GM15510 (cell line): ENCODE measurements around the gene CFAP299.

Source experiments
- POLR2A ChIP-seq: IDR thresholded peaks from 3 replicates; pipeline ENCODE4 v1.6.1; 2011; ENCODE audit warnings: borderline replicate concordance; ENCODE audit not compliant: insufficient read length; ENCODE audit errors: extremely low read depth

The CFAP299 gene

DNA sequence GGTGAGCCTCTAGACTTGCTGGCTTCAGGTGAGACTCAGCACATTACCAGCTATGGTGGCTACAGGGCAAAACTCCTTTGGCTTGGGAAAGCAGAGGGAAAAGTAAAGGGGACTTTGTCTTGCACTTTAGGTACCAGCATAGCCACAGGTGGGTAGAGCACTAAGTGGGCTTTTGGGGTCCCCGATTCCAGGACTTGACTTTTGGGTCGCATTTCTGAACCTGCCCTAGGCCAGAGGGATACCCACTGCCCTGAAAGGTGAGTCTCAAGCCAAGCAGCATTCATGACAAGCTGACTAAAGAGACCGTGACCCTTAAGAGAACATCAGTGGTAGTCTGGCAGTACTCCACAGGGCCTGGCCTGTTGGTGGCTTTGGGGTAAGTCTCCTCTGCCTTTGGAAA lies 224.8 kb downstream of the CFAP299 start:
- TF ChIP-seq POLR2A = no peak

GRCh38 chr4:80566203-80566872 lies 230.8 kb downstream of the CFAP299 start:
- no peak for TF ChIP-seq POLR2A

- TF ChIP-seq POLR2A = no peak
Measured at GRCh38 chr4:80568891-80569290, 233.4 kb downstream of the CFAP299 start.

GRCh38 chr4:80576796-80577195 lies 241.3 kb downstream of the CFAP299 start:
- TF ChIP-seq POLR2A = no peak

- TF ChIP-seq POLR2A = no peak
Measured at GRCh38 chr4:80578001-80578400, 242.5 kb downstream of the CFAP299 start.

- no peak for TF ChIP-seq POLR2A
Measured at GRCh38 chr4:80585542-80585941, 250.0 kb downstream of the CFAP299 start.

GRCh38 chr4:80586716-80587115 lies 251.2 kb downstream of the CFAP299 start:
- TF ChIP-seq POLR2A = no peak

DNA sequence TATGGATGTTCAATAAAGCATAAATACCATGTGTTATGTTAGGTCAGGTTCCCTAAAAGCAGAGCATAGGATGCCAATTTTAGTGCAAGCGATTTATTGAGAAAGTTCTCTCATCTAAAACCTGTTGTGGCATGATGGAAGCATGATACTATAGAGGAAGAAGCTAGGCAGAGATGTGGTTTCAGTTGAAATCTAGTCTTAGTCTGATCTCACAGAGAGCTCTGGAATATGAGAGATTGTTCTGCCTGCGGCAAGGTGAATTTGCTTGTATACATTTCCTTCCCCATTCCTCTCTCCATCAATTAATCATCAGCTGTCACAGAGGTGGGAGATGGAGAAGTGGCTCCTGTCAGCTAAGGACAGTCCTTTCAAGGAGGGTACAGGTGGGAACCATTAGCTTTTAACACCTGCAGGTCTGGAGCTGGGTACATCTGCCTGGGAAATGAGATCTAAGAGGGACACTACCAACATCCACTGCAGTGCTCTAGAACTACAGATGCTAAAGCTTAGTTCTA lies 252.4 kb downstream of the CFAP299 start:
- TF ChIP-seq POLR2A = no peak

DNA sequence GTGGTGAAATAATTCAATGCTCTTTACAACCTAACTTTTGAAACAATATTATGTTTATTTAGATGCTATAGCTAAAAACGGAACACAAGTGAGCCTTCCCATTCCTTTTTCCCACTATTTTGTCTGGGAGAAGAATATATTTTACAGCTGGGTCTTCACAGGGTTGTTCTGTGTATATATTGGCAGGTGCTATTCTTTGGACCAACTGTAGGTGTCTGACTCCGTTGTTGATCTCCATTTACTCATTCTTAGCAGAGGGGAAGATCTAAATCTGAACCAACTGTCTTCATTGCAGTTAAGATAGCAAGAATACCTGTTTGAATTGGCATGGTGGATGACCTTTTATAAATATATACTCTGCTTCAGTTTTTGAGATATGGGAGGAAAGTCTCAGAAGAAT lies 257.4 kb downstream of the CFAP299 start:
- no peak for TF ChIP-seq POLR2A

- TF ChIP-seq POLR2A = no peak
Measured at GRCh38 chr4:80594701-80595100, 259.2 kb downstream of the CFAP299 start.

DNA sequence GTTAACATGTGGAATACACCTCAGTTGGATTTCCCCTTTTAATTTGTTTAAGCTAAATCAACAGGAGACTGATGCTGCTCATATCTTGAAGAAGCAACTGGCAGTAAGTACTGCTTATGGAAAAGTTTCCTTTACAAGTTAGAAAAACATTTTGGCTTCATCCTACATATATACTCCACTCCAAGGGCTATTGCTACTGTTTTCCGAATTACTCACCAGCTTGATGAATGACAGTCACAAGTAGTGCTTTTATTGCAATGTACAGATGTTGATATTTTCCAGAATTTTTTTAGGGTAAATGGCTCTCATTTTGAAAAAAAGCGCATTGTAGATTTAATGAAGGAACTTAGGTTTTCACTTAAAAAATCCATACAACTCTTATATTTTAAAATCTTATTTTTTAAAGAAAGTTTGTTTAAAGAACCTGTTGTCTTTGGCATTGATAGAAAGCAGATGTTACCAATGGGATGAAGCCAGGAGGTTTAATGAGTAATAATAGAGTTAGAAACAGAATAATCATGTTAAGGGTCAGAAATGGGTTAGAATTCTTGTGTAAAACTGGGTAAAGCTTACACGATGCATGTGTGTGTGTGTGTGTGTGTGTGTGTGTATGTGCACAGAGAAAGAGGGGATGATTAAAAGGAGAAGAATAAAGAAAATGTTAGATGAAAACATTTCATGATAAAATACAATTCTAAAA lies 272.9 kb downstream of the CFAP299 start:
- no peak for TF ChIP-seq POLR2A

DNA sequence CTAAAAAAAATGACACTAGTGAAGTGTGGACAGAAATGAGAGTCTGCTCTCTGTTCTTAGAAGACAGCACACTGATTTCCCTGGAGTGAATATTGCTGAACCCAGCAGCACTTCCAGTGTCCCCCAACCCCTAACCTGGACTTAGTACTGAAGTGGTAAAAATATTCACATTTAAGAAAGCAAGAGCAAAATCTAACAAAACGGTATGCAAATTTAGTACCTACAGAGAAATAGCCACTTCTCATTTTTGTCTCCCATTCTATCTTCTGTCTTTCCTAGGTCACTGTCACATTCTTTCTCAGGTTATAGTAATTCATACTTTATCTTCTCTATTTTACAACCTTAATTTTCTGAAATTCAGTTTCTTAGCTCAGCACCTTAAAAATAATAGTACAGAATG lies 274.7 kb downstream of the CFAP299 start:
- TF ChIP-seq POLR2A = no peak

DNA sequence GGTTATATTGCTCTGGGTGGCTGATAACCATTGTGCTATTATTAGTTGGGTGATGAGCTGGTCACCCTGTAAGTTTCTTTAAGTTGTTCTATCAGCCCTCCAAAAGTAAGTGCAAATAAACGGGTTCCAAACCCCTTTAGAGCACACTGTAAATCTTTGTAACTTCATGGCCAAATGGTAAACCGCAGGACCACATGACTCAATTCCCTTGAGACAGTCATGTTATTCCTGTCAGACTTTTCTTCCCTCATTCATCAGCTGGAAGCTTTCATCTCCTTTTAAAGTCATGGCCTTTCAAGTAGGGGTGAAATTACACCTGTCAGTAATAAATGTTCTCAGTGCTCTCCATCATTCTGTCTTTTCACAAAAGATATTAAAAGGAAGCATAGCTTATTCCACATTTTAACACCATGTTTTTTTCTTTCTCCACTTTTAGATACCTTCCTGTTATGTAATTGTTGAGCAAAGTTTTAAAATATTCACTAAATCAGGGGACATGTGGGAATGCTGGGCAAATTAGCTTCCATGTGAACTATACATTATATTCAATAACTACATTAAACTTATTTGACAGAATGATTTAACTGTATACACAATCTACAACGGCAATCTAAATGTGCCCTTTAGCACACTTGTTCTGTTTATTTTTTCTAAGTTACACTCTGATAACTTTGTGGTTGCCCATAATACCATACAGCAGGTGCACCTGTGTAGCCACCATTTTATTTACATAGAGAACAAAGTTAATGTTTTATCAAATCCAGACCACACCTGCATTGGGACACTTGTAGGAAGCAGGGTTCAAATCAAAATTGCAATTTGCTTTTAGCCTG lies 275.5 kb downstream of the CFAP299 start:
- TF ChIP-seq POLR2A = no peak

DNA sequence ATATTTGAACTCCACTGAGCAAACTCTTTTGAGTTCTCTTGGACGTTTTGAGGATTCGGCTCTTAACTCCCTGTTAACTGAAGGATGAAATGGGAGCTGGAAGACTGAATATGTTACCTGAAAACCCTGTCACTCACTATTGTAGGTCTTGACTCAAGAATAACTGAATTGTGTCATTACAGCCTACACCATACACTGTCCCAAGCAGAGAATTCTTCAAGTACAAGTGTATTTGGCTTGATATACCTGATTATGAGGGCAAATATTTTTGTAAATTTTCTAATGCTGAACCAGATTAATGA lies 276.1 kb downstream of the CFAP299 start:
- no peak for TF ChIP-seq POLR2A

GRCh38 chr4:80613470-80613869 lies 277.9 kb downstream of the CFAP299 start:
- TF ChIP-seq POLR2A = no peak
